Nephron (organoid): Measurements from ENCODE around the gene OR3A1.
"Not testable (repeated sequence)": the region's sequence is repeated elsewhere in the genome, so short reads cannot be mapped to it uniquely, and the experiment has no call there.

Experiments used
- H3K27ac Mint-ChIP-seq, 3 experiments: 2 replicates each; pipeline ENCODE4 v1.8.0; 2020; ENCODE audit warnings: mixed read lengths in 3 of 3, mild to moderate bottlenecking in 2 of 3, moderate library complexity in 1 of 3
- H3K27me3 Mint-ChIP-seq: 2 replicates; pipeline ENCODE4 v1.8.0; 2021; ENCODE audit warnings: low read depth, mild to moderate bottlenecking, moderate library complexity, mixed read lengths
- H3K36me3 Mint-ChIP-seq: 2 replicates; pipeline ENCODE4 v1.8.0; 2020; ENCODE audit warnings: low read depth, mixed read lengths
- H3K4me1 Mint-ChIP-seq: 2 replicates; pipeline ENCODE4 v1.8.0; 2020; ENCODE audit warnings: mixed read lengths
- H3K4me3 Mint-ChIP-seq, 3 experiments: 2 replicates each; pipeline ENCODE4 v1.8.0; 2020; ENCODE audit warnings: mild to moderate bottlenecking in 3 of 3, mixed read lengths in 3 of 3, moderate library complexity in 2 of 3
- H3K9me3 Mint-ChIP-seq: 2 replicates; pipeline ENCODE4 v1.8.0; 2020; ENCODE audit warnings: mixed read lengths
- TF ChIP-seq, protein P1 (sequence below), 3 experiments: fragments of 200-600 bp; sonication (generic); IDR thresholded peaks; one replicate each; pipeline ENCODE4 v1.5.0; 2021; ENCODE audit warnings: antibody characterized with exemption in 3 of 3; ENCODE audit not compliant: unreplicated experiment in 3 of 3

Gene OR3A1

DNA sequence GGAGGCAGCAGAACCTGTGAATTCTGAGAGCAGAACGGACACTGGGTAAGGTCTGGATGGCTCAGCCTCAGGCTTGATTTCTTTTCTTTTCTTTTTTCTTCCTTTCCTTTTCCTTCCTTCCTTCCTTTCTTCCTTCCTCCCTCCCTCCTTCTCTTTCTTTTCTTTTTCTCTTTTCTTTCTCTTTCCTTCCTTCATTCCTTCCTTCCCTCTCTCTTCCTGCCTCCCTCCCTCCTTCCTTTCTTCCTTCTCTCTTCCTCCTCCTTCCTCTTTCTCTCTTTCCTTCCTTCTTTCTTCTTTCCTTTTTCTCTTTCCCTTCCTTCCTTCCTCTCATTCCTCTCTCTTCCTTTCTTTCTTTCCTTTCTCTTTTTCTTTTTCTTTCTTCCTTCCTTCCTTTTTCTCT is 38.0 kb downstream of the OR3A1 start:
- Mint-ChIP-seq H3K27me3 (no peaks in the 10 kb centered on the region), H3K36me3 (no peaks in the 10 kb centered on the region), H3K27ac (no peak overlapping the region), H3K4me3 (no peak overlapping the region), H3K9me3 (peaks cover 23% of the 10 kb centered on the region), H3K4me1 (no peaks in the 10 kb centered on the region)
- TF ChIP-seq, protein P1, sequence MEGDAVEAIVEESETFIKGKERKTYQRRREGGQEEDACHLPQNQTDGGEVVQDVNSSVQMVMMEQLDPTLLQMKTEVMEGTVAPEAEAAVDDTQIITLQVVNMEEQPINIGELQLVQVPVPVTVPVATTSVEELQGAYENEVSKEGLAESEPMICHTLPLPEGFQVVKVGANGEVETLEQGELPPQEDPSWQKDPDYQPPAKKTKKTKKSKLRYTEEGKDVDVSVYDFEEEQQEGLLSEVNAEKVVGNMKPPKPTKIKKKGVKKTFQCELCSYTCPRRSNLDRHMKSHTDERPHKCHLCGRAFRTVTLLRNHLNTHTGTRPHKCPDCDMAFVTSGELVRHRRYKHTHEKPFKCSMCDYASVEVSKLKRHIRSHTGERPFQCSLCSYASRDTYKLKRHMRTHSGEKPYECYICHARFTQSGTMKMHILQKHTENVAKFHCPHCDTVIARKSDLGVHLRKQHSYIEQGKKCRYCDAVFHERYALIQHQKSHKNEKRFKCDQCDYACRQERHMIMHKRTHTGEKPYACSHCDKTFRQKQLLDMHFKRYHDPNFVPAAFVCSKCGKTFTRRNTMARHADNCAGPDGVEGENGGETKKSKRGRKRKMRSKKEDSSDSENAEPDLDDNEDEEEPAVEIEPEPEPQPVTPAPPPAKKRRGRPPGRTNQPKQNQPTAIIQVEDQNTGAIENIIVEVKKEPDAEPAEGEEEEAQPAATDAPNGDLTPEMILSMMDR (IDR thresholded peaks at IDR 0.05; ENCODE audit: unreplicated experiment in 3 of 3), result no peak

DNA sequence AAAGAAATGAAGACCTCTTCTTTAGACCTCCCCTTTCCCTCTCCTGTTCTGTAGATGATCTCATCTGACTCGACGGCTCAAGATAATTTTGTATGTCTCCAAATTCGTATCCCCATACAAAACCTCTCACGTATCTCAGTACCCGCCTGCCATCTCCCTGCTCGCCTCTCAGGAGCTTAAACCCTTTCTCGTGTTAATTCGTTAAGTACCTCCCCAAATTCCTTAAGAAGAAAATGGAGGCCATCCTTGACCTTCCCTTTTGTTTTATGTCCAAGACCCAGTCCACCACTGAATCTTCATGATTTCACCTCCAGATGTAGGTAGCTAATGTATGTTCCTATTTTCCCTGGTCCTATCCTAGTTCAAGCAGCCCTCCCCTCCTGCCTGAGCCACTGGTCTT is 41.6 kb downstream of the OR3A1 start:
- no peak overlapping the region for H3K4me3 Mint-ChIP-seq
- H3K4me1 Mint-ChIP-seq, result no peaks in the 10 kb centered on the region
- H3K27ac Mint-ChIP-seq, result no peak overlapping the region
- TF ChIP-seq, protein P1 (IDR thresholded peaks at IDR 0.05; ENCODE audit: unreplicated experiment in 3 of 3), result no peak
- H3K36me3 Mint-ChIP-seq, result no peaks in the 10 kb centered on the region
- peaks cover 6% of the 10 kb centered on the region for H3K27me3 Mint-ChIP-seq
- H3K9me3 Mint-ChIP-seq, result peaks cover 34% of the 10 kb centered on the region

GRCh38 chr17:3249013-3249412 is 49.1 kb downstream of the OR3A1 start:
- H3K9me3 Mint-ChIP-seq, H3K27me3 Mint-ChIP-seq, H3K4me3 Mint-ChIP-seq, H3K36me3 Mint-ChIP-seq, H3K4me1 Mint-ChIP-seq, H3K27ac Mint-ChIP-seq: not testable (repeated sequence)

DNA sequence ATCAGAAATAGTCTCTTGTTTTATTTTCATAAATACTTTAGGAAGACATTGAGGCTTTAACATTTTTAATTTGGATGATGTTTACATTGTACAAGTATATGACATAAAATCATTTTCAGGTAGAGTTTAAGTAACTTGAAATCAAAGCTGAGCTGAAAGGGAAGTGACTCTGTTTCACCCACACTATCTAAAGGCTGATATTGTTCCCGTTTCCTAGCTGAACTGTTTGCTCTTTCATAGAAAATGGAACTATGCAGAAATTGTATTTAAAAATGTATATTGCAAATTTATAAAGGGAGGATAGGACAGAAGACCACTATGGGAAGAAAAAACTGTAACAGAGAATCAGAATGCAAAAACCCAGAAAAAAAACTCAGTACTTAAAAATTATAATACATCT is 53.3 kb downstream of the OR3A1 start:
- H3K27ac Mint-ChIP-seq, H3K4me3 Mint-ChIP-seq, H3K36me3 Mint-ChIP-seq, H3K27me3 Mint-ChIP-seq, H3K9me3 Mint-ChIP-seq, H3K4me1 Mint-ChIP-seq: not testable (repeated sequence)

DNA sequence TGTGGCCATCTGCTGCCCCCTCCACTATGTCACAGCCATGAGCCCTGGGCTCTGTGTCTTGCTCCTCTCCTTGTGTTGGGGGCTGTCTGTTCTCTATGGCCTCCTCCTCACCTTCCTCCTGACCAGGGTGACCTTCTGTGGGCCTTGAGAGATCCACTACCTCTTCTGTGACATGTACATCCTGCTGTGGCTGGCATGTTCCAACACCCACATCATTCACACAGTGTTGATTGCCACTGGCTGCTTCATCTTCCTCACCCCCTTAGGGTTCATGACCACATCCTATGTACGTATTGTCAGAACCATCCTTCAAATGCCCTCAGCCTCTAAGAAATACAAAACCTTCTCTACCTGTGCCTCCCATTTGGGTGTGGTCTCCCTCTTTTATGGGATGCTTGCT is 57.1 kb downstream of the OR3A1 start:
- not testable (repeated sequence) for H3K27me3 Mint-ChIP-seq, H3K4me3 Mint-ChIP-seq, H3K27ac Mint-ChIP-seq, H3K36me3 Mint-ChIP-seq, H3K9me3 Mint-ChIP-seq, H3K4me1 Mint-ChIP-seq
